ENCODE results near the gene LCMT2. TPM values are rescaled to one million over a fixed set of nuclear protein-coding genes. Genes with fewer than 3 reads are reported as not detected.

The LCMT2 gene
- total RNA-seq: 1 to 10 TPM; 2.8 to 5.5 (median 3.2) TPM

DNA sequence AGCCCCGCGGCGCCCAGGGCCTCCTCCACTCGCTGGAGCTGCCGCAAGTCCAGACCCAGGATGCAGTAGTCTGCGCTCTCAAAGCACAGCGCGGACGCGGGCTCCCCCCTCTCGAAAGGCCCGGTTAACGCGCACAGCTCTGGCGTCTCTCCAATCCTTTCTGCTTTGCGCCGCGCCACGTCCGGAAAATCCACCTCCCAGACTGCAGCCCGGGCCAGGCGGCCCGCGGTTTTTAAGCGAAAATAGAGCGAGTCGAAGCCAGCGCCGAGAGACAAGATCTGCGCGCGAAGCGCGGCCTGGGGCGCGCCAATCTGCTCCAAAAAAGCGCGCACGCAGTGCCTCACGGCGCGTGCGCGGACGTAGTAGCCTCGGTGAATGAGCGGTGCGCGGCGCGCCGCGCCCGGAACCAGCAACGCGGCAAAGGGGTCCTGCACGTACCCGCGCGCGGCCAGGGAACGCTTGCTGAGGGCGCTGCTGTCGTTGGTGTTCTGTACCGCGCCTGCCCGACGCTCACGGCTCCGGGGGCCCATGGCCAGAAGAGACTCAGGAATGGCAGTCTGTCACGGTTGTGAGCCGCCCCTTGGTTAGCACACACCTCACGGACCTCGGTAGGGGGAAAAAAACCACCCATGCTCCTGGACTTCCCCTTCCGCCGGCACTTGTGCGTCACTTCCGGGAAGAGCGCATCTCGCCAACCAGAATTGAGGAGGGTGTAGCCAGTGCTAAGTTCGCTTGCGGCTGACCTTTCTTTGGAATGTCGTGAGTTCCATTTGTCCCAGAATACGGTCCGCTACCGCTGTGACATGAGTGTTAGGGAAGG is at the start of gene LCMT2:
Gene LCMT2, minus strand, starts transcription at position 614 of the 820 bp plus-strand sequence. Its CDS starts 84 bp downstream, at position 530.
- TF ChIP-seq, protein P1, sequence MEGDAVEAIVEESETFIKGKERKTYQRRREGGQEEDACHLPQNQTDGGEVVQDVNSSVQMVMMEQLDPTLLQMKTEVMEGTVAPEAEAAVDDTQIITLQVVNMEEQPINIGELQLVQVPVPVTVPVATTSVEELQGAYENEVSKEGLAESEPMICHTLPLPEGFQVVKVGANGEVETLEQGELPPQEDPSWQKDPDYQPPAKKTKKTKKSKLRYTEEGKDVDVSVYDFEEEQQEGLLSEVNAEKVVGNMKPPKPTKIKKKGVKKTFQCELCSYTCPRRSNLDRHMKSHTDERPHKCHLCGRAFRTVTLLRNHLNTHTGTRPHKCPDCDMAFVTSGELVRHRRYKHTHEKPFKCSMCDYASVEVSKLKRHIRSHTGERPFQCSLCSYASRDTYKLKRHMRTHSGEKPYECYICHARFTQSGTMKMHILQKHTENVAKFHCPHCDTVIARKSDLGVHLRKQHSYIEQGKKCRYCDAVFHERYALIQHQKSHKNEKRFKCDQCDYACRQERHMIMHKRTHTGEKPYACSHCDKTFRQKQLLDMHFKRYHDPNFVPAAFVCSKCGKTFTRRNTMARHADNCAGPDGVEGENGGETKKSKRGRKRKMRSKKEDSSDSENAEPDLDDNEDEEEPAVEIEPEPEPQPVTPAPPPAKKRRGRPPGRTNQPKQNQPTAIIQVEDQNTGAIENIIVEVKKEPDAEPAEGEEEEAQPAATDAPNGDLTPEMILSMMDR (IDR thresholded peaks at IDR 0.05; ENCODE audit: low read depth): no peak

DNA sequence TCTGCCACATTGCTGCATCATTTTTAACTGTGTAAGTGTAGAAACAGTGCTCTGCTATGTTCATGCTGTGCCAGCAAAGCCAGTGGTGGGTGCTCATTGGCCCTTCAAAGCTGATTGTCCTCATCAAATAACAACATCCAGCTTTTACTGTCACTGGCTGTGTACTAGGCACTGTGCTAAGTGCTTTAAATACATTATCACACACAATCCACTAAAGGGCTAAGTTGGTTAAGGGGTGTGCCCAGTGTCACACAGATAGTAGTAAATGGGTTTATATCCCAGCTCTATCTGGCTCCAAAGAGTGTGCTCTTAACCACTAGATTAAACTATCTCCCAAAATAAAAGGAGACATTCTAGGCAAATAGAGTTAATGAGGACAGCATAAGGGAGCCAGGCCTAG is 48.2 kb upstream of the LCMT2 start:
- TF ChIP-seq, protein P1 (IDR thresholded peaks at IDR 0.05; ENCODE audit: low read depth): no peak

DNA sequence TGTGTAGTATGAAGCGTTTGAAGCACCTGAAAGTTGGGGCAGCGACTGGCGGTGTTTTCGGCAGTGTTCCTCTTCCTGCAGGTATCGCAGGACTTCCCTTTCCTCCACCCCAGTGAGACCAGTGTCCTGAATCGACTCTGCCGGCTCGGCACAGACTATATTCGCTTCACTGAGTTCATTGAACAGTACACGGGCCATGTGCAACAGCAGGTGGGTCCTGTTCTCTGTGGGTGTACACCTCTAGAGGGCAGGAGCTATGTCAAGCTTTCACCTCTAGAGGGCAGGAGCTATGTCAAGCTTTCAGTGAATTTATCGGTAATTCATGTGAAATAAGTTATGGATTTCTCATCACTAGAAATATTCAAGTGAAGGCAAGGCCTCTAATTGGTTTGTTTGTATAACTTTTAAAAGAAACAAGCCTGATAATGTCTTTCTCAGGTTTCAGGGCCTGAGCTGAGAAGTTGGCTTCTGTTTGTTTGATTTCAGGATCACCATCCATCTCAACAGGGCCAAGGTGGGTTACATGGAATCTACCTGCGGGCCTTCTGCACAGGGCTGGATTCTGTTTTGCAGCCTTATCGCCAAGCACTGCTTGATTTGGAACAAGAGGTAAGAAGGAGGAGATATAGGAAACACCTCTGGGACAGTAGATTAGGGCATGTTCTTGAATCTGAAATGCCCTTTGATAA is 45.8 kb upstream of the LCMT2 start:
- TF ChIP-seq, protein P1 (IDR thresholded peaks at IDR 0.05; ENCODE audit: low read depth): no peak

- TF ChIP-seq, protein P1 (IDR thresholded peaks at IDR 0.05; ENCODE audit: low read depth): no peak
Observed at GRCh38 chr15:43370975-43371974, 40.9 kb upstream of the LCMT2 start, which contains the start of the genes TUBGCP4 and ZSCAN29. Gene TUBGCP4 (plus strand): TSS chr15:43371101. CDS start chr15:43371355, 254 bp downstream. Gene ZSCAN29 (minus strand): TSS chr15:43371043. CDS start chr15:43369913, 1,130 bp downstream.

- TF ChIP-seq, protein P1 (IDR thresholded peaks at IDR 0.05; ENCODE audit: low read depth): no peak
Observed at GRCh38 chr15:43370310-43370974, 40.1 kb upstream of the LCMT2 start.

DNA sequence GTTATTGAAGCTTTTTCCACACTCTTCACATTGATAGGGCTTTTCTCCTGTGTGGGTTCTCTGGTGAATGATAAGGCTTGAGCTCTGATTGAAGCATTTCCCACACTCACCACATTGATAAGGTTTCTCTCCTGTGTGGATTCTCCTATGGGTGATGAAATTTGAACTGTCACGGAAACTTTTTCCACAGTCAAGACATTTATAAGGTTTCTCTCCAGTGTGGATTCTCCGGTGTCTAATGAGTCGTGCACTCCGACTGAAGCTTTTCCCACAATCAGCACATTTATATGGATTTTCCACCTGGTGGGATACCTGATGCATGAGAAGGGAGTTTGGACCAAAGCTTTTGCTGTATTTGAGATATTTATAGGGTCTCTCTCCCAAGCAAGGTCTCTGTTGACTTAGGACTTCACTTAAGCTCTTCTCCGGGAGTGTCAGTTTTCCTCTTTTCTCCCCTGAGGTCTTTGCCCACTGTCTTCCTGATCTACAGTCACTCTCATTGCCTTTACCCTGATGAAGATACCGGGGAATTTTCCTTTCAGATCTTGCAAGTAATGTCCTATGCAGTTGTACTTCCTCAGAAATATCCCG is 31.0 kb upstream of the LCMT2 start:
- TF ChIP-seq, protein P1 (IDR thresholded peaks at IDR 0.05; ENCODE audit: low read depth): no peak
